Vagina (tissue), 2 donors: ENCODE measurements around the gene TYW1.

Source experiments
- POLR2A ChIP-seq, 2 donors: fragments of 450-650 bp; IDR thresholded peaks; one replicate each; pipeline ENCODE4 v1.6.1; 2017; ENCODE audit warnings: antibody characterized with exemption in 2 of 2, mild to moderate bottlenecking in 2 of 2, moderate library complexity in 2 of 2
- POLR2AphosphoS5 ChIP-seq, 2 donors: sonication (generic); formaldehyde crosslinking; IDR thresholded peaks; one replicate each; pipeline ENCODE4 v1.9.0; 2017; ENCODE audit warnings: antibody characterized with exemption in 2 of 2, mild to moderate bottlenecking in 2 of 2, low read depth in 1 of 2; ENCODE audit not compliant: insufficient read depth in 1 of 2
- TF ChIP-seq, protein P1 (sequence below), 3 experiments: fragments of 450-650 bp in 2 of 3; fragments of 200-600 bp in 1 of 3; sonication (generic) in 1 of 3; IDR thresholded peaks; one replicate each; pipeline ENCODE4 v1.5.1; 2017 to 2019; ENCODE audit warnings: antibody characterized with exemption in 3 of 3, mild to moderate bottlenecking in 2 of 3, moderate library complexity in 2 of 3

DNA sequence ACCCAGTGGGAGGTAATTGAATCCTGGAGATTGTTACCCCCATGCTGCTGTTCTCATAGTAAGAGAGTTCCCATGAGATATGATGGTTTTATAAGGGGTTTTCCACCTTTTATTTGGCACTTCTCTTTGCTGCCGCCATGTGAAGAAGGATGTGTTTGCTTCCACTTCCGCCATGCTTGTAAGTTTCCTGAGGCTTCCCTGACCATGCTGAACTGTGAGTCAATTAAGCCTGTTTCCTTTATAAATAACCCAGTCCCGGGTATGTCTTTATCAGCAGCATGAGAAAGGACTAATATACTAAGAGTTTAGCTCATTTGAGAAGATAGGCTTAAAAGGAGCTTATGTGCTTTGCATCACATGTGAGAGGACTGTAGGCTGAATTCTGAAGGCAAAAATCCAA, 46.3 kb upstream of the TYW1 start:
- TF ChIP-seq, protein P1, sequence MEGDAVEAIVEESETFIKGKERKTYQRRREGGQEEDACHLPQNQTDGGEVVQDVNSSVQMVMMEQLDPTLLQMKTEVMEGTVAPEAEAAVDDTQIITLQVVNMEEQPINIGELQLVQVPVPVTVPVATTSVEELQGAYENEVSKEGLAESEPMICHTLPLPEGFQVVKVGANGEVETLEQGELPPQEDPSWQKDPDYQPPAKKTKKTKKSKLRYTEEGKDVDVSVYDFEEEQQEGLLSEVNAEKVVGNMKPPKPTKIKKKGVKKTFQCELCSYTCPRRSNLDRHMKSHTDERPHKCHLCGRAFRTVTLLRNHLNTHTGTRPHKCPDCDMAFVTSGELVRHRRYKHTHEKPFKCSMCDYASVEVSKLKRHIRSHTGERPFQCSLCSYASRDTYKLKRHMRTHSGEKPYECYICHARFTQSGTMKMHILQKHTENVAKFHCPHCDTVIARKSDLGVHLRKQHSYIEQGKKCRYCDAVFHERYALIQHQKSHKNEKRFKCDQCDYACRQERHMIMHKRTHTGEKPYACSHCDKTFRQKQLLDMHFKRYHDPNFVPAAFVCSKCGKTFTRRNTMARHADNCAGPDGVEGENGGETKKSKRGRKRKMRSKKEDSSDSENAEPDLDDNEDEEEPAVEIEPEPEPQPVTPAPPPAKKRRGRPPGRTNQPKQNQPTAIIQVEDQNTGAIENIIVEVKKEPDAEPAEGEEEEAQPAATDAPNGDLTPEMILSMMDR (IDR thresholded peaks at IDR 0.05): no peak
- no peak for TF ChIP-seq POLR2A (IDR thresholded peaks at IDR 0.05)
- TF ChIP-seq POLR2AphosphoS5 (IDR thresholded peaks at IDR 0.05; ENCODE audit: insufficient read depth in 1 of 2, low read depth in 1 of 2): no peak
